Astrocyte of the spinal cord (primary cell): ENCODE data around the gene TASP1.
"Not testable (repeated sequence)": the region's sequence is repeated elsewhere in the genome, so short reads cannot be mapped to it uniquely, and the experiment has no call there.

Experiments
- DNase-seq: peaks from one replicate; pipeline ENCODE4 v3.0.0; 2011; ENCODE audit warnings: low read depth, low spot score
- H3K4me3 ChIP-seq: 2 replicates; pipeline ENCODE4 v1.5.1; 2011; ENCODE audit warnings: low read depth, mild to moderate bottlenecking, low read length, moderate library complexity
- CTCF ChIP-seq: IDR thresholded peaks from 2 replicates; pipeline ENCODE4 v1.5.1; 2012; ENCODE audit warnings: low read depth, mild to moderate bottlenecking, low read length, inconsistent platforms
- in situ Hi-C: cut with HindIII; loops from 2 replicates; pipeline ENCODE4 v1.10.0; 2017; ENCODE audit warnings: low sequenced_read_pairs

TASP1 gene

GRCh38 chr20:13625304-13625979 is 13.3 kb downstream of the TASP1 start:
- no peak for DNase-seq
- in situ Hi-C loops: no loop called here
- no peak for TF ChIP-seq CTCF

GRCh38 chr20:13619415-13619814 is 19.3 kb downstream of the TASP1 start:
- DNase-seq, H3K4me3 ChIP-seq, in situ Hi-C loops: not testable (repeated sequence)

More at GRCh38 chr20:13625304-13625979, 13.3 kb downstream of the TASP1 start:
- H3K4me3 ChIP-seq: no peak overlapping the region

GRCh38 chr20:13618456-13618855 is 20.3 kb downstream of the TASP1 start:
- DNase-seq, in situ Hi-C loops, H3K4me3 ChIP-seq: not testable (repeated sequence)

GRCh38 chr20:13617585-13617984 is 21.1 kb downstream of the TASP1 start:
- DNase-seq, H3K4me3 ChIP-seq, in situ Hi-C loops: not testable (repeated sequence)

- H3K4me3 ChIP-seq, DNase-seq, in situ Hi-C loops: not testable (repeated sequence)
These were observed 22.0 kb downstream of the TASP1 start for GRCh38 chr20:13616713-13617112.

- no peak overlapping the region for H3K4me3 ChIP-seq
- no peak for TF ChIP-seq CTCF
- DNase-seq: no peak
- in situ Hi-C loops: no loop called here
These were observed 24.8 kb downstream of the TASP1 start for GRCh38 chr20:13613917-13614316.

GRCh38 chr20:13611611-13612125 is 27.1 kb downstream of the TASP1 start:
- no peak overlapping the region for H3K4me3 ChIP-seq
- DNase-seq: no peak
- no peak for TF ChIP-seq CTCF
- in situ Hi-C loops: no loop called here

- no peak for TF ChIP-seq CTCF
- in situ Hi-C loops: no loop called here
- no peak for DNase-seq
- no peak overlapping the region for H3K4me3 ChIP-seq
These were observed 28.5 kb downstream of the TASP1 start for GRCh38 chr20:13610184-13610583.

GRCh38 chr20:13608066-13608465 is 30.7 kb downstream of the TASP1 start:
- TF ChIP-seq CTCF: no peak
- no peak for DNase-seq
- in situ Hi-C loops: no loop called here
- no peak overlapping the region for H3K4me3 ChIP-seq

GRCh38 chr20:13593423-13593822 is 45.3 kb downstream of the TASP1 start:
- H3K4me3 ChIP-seq, DNase-seq, in situ Hi-C loops: not testable (repeated sequence)
